Muscle layer of duodenum (tissue), 2 donors: ENCODE results near the gene SYAP1.

Experiments used
- H3K27ac ChIP-seq: one replicate; pipeline ENCODE4 v1.7.0; 2013; ENCODE audit warnings: mild to moderate bottlenecking, low read length
- H3K27me3 ChIP-seq: one replicate; pipeline ENCODE4 v1.7.0; 2013; ENCODE audit warnings: low read depth, mild to moderate bottlenecking, control low read depth, low read length
- H3K36me3 ChIP-seq, 2 donors: one replicate each; pipeline ENCODE4 v1.7.0; 2013; ENCODE audit warnings: low read length in 2 of 2, control low read depth in 1 of 2, mild to moderate bottlenecking in 1 of 2; ENCODE audit not compliant: insufficient read depth in 2 of 2, control insufficient read depth in 1 of 2
- H3K4me1 ChIP-seq, 2 donors: one replicate each; pipeline ENCODE4 v1.7.0; 2013; ENCODE audit warnings: low read length in 2 of 2, mild to moderate bottlenecking in 2 of 2, control low read depth in 1 of 2, moderate library complexity in 1 of 2; ENCODE audit not compliant: insufficient read depth in 2 of 2, control insufficient read depth in 1 of 2
- H3K4me3 ChIP-seq, 2 donors: one replicate each; pipeline ENCODE4 v1.7.0; 2013; ENCODE audit warnings: low read length in 2 of 2, low read depth in 1 of 2, mild to moderate bottlenecking in 1 of 2
- H3K9me3 ChIP-seq, 2 donors: one replicate each; pipeline ENCODE4 v1.7.0; 2013; ENCODE audit warnings: low read length in 2 of 2, control low read depth in 1 of 2, mild to moderate bottlenecking in 1 of 2; ENCODE audit not compliant: control insufficient read depth in 1 of 2
- donor health status: healthy.

SYAP1 gene

DNA sequence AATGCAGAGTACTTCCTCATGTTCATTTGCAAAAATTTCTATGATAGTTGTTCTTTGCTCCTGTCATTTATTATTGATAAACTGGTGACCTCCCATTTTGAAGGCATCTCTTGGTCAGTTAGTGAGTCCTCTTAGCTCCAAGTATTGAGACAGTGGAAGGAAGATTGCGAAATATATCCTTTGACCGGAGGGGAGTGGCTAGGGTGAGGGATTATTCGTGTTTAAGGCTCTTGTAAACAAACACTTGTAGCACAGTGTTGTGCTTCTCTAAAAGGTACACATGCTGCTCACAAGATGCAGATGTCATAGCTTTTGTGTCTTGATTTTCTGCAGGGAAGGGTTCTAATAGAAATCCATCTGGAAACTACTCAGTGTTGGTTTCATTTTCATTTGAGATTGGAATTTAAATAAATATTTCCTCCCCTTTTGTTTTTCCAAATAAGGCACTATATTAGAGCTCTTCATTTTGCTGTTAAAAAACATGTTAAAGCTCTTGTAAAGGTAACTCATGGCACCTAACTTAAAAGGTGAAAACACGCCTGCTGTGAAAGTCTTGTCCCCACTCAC lies 88.6 kb downstream of the SYAP1 start:
- peaks cover 0 to 5% of the 10 kb centered on the region in 2 donors for H3K4me1 ChIP-seq
- peak overlapping the region; percentile 39 for H3K27ac ChIP-seq
- H3K4me3 ChIP-seq: peak overlapping the region; percentile 54 to 61
- no peaks in the 10 kb centered on the region for H3K36me3 ChIP-seq
- no peaks in the 10 kb centered on the region for H3K9me3 ChIP-seq
- H3K27me3 ChIP-seq: no peaks in the 10 kb centered on the region

DNA sequence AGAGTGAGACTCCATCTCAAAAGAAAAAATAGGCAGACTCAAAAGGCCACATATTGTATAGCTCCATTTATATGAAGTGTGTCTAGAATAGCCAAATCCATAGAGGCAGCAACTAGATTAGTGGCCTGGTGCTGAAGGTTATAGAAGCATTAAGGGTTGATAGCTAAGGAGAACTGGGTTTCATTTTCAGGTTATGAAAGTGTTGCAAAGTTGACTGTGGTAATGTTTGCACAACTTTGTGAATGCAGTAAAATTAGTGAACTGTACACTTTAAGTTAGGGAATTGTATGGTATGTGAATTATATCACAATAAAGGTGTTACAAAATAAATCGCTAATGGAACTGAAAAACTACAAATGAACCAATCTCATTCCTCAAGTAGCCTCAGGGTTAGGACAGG lies 95.2 kb downstream of the SYAP1 start:
- H3K27ac ChIP-seq: no peak overlapping the region
- H3K4me1 ChIP-seq: no peaks in the 10 kb centered on the region
- no peaks in the 10 kb centered on the region for H3K9me3 ChIP-seq
- no peaks in the 10 kb centered on the region for H3K27me3 ChIP-seq
- no peaks in the 10 kb centered on the region for H3K36me3 ChIP-seq
- no peak overlapping the region for H3K4me3 ChIP-seq
